Measurements from ENCODE around the gene C13orf46.
"Not testable (repeated sequence)": the region's sequence is repeated elsewhere in the genome, so short reads cannot be mapped to it uniquely, and the experiment has no call there.

C13orf46 gene

DNA sequence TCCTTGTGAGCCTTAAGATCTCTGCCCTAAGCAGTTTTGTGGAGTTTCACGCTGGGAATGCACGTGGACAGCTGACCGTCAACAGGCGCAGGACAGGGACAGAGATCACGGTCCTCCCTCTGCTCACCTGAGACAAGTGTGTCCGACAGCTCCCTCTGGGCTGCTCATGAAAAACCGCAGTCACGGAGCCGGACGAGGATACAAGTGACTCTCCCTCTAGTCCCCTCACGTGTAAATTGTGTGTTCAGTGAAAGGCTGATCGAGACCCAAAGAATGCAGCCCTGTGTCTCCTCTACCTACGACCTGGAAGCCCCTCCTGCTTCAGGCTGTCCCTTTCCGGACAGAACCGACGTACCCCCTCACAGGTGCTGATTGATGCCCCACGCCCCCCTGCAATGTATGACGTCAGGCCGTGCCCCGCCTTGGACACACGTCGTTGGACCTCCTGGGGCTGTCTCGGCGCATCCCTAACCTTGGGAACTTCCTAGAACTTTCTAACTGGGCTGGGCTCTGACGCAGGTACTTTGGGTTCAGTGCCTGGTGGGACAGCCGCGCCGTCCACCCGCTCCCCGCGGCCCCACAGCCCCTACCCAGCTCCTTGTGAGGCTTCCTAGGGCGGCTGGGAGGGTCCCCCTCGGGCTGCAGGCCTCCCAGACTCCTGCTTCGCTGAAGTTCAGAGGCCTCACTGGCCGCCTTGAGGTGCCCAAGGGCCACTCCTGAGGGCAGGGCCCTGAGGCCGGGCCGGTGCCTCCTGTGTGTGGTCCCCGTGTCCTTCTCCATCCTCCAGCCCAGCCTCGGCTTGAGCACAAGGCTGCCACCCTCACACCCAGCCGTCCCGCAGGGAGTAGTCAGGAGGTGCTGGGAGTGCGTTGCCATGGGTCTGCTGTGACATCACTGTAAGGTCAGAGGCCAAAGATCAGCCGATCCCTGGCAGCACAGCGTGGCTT lies at the start of gene C13orf46:
TSS of gene C13orf46 (minus strand) at position 859 of the 947 bp plus-strand sequence. CDS start at position 780, 79 bp downstream.
- no peak for DNase-seq

DNA sequence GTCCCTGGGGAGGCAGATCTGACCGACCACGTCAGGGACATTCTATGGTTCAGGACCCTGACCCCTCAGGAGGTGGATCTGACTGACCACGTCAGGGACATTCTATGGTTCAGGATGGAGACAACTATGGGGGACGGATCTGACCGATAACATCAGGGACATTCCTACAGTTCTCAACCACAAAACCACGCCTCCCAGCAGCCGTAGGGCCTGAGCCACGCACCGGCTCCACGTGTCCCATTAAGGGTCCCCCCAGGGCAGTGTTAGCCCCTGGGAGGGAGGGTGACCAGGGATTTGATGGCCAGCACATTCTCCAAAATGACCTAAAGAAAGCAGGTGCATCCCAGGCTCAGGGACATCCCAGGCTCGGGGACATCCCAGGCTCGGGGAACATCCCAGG lies 49.0 kb upstream of the C13orf46 start:
- DNase-seq: no peak

DNA sequence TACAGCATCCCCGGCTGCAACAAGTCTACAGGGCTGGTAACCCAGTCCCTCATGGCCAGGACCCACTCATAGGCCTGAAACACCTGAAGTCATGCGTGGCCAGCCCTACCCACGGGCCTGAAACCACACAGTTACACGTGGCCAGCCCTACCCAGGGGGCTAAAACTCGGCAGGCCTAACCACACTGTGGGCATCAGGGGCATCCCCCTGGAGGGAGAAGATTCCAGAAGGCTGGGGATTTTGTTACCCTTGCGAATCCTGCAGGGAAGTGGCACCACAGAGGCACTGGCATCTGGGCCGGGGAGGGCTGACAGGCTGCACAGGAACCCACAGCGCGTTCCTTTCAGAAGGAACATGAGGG lies 48.4 kb upstream of the C13orf46 start:
- DNase-seq: no peak

GRCh38 chr13:114021464-114022308 lies 47.8 kb upstream of the C13orf46 start:
- no peak for DNase-seq

DNA sequence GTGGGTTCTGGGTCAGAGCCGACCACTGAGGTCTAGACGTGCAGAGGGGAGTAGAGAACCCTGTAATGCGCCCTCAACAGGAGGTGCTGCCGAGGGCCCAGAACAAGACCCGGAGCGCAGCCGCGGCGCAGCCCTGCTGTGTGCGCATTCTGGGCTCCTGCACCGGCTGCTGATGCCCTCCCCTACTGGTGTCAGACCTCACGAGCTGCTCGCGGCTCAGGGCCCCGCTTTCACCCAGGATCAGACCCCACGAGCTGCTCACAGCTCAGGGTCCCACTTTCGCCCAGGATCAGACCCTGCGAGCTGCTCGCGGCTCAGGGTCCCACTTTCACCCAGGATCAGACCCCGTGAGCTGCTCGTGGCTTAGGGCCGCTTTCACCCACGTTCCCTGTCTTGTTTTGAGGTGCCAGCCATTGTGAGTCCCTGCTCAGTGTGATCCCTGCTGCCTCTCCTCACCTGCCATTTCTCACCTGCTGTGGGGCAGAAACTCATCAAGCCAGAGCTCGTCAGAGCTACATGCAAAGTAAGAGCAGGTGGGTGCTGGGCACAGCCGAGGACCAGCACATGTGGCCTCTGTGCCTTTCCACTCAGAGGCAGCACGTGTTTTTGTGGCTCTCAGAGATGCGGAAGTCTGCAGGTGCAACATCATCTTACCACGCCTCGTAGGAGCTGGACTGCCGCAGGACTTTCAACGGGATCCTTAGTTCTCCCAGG lies 47.0 kb upstream of the C13orf46 start:
- DNase-seq: no peak

DNA sequence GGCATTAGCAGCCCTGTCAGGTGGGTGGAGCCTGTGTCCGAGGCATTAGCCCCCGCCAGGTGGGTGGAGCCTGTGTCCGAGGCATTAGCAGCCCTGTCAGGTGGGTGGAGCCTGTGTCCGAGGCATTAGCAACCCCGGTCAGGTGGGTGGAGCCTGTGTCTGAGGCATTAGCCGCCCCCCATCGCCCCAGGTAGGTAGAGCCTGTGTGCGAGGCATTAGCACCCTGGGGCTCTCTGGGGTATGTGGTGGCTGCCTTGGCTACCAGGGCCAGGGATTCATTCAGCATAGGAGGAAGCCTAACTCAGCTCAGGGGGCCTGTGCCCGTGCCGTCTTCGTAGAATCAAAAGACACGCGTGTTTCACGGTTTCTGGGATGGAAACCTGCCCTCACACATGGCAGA lies 46.3 kb upstream of the C13orf46 start:
- DNase-seq: not testable (repeated sequence)

DNA sequence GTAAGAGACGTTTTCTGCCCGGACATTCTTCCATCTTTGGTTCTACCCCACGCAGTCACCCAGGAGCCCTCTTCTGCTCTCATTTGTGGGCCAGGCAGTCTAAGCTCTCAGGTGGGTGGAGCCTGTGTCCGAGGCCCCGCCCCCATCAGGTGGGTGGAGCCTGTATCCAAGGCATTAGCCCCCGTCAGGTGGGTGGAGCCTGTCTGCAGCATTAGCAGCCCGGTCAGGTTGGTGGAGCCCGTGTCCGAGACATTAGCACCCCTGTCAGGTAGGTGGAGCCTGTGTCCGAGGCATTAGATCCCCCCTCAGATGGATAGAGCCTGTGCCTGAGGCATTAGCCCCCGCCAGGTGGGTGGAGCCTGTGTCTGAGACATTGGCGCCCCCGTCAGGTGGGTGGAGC lies 45.5 kb upstream of the C13orf46 start:
- DNase-seq: no peak

GRCh38 chr13:114018461-114019055 lies 44.7 kb upstream of the C13orf46 start:
- DNase-seq: no peak

GRCh38 chr13:114017966-114018365 lies 44.1 kb upstream of the C13orf46 start:
- DNase-seq: no peak

- no peak for DNase-seq
Observed at GRCh38 chr13:114017028-114017630, 43.3 kb upstream of the C13orf46 start.

- DNase-seq: no peak
Observed at GRCh38 chr13:114016321-114017027, 42.6 kb upstream of the C13orf46 start.

DNA sequence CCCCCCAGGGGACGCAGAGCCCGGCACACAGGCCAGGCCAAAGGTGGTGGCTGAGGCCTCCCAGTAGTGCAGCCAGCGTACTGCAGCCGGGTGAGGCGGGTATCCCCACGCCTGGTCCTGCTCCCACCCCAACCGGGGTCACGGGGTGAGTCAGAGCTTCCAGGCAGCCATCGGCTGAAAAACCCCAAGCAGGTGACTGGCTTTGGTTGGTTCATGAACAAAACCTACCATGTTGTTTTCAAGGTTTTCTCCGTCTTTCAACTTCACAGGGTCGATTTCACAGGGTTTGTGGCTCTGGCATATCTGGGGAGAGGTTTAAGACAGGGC lies 42.1 kb upstream of the C13orf46 start:
- DNase-seq: no peak

GRCh38 chr13:114015111-114015968 lies 41.5 kb upstream of the C13orf46 start:
- DNase-seq: no peak

DNA sequence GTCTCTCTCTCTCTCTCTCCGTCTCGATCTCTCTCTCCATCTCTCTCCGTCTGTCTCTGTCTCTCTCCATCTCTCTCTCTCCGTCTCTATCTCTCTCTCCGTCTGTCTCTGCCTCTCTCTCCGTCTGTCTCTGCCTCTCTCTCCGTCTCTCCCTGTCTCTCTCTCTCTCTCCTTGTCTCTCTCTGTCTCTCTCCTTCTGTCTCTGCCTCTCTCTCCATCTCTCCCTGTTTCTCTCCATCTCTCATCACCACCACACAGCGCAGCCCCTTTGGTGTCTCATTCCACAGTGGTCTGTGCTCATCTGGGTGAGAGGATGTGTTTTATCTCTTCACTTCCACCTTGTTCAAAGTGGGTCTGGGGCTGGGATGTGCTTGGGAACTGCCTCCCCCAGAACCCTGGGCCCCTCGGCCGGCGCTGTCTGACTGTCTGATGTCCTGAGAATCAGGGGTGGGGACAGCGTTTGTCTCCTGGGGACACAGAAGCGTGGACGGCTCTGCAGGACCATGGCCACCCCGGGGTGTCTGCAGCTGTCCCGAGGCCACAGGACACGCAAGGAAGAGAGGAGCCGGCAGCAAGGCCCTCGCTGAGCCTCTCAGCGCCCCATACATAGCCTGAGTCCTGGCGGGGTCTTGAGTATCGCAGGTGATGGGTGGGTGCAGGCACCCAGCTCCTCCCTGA lies 40.2 kb upstream of the C13orf46 start:
- no peak for DNase-seq

DNA sequence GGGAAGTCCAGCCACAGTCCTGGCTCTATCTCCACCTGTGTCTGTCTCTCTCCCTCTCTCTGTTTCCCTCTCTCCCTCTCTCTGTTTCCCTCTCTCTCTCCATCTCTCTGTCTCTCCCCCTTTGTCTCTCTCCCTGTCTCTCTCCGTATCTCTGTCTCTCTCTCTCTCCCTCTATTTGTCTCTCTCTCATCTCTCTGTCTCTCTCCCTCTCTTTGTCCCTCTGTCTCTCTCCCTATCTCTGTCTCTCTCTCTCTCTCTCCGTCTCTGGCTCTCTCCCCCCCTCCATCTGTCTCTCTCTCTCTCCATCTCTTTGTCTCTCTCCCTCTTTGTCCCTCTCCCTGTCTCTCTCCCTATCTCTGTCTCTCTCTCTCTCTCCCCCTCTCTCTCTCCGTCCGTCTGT lies 39.5 kb upstream of the C13orf46 start:
- no peak for DNase-seq

GRCh38 chr13:114012921-114013320 lies 39.0 kb upstream of the C13orf46 start:
- no peak for DNase-seq

- no peak for DNase-seq
Observed at GRCh38 chr13:114012141-114012540, 38.3 kb upstream of the C13orf46 start.

DNA sequence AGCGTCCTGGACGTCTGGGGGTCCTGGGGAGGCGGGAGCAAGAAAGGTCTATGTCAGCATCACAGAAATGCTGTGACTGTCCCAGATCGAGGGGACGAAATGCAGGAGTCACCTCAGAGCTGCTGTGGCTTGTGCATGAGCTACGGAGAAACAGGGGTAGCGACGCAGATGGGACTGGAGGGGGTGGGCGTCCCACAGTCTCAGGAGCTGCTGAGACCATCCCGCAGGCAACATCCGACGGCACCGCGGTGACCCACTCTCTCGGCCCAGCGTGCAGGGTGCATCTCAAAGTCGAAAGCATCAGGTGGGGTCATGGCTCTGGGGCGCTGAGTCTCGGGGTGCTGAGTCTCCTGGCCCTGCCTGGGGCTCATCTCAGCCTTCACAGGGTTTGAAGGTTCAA lies 37.4 kb upstream of the C13orf46 start:
- no peak for DNase-seq

- DNase-seq: no peak
Observed at GRCh38 chr13:114010401-114011101, 36.7 kb upstream of the C13orf46 start.

Data from NCI-H748 treated with DMSO at 0.1 percent for 48 hours (cell line).